COLO668 (cell line): ENCODE data around the gene TMBIM1.
"Not testable (repeated sequence)": the region's sequence is repeated elsewhere in the genome, so short reads cannot be mapped to it uniquely, and the experiment has no call there.

Experiments
- DNase-seq: peaks from one replicate; lab custom pipeline; 2025; ENCODE audit not compliant: unreplicated experiment; lab: John Stamatoyannopoulos, UW

The TMBIM1 gene

DNA sequence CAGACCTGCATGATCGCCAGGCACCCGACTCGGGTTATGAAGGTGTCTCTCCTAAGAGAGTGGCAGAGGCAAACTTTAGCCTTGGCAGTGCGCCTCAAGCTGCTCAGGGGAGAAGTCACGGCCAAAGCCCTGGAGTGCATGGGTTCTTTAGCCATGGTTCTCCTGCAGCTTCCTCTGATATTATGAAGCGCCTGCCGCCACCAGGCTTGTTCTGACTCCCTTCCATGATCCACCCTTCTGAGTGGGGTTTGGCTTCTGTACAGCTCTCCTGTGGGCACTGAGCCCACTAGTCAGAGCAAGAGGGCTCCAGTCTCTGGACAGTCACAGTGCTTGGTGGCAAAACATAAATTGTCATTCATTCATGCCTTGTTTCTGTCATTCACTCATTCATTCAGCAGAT is 25.9 kb upstream of the TMBIM1 start:
- DNase-seq, result no peak

DNA sequence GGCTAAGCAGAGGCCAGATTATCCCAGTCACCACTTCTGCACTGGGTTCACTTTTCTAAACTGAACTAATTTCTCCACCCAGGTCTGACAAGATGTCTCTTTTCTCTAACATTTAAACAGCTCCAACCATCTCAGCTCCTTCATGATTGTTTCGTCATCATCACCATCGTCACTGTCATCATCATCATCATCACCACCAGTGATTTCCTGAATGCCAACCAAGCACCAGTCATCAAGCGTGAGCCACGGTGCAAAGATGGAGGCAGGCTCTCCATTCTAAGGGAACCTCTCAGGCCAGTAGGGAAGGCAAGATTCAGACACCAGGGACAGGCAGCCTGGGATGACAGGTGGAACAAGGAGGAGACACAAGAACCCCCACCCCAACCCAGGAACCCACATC is 25.5 kb upstream of the TMBIM1 start:
- no peak for DNase-seq

GRCh38 chr2:218317303-218317630 is 25.0 kb upstream of the TMBIM1 start:
- DNase-seq, result no peak

GRCh38 chr2:218315397-218315796 is 23.1 kb upstream of the TMBIM1 start:
- no peak for DNase-seq

DNA sequence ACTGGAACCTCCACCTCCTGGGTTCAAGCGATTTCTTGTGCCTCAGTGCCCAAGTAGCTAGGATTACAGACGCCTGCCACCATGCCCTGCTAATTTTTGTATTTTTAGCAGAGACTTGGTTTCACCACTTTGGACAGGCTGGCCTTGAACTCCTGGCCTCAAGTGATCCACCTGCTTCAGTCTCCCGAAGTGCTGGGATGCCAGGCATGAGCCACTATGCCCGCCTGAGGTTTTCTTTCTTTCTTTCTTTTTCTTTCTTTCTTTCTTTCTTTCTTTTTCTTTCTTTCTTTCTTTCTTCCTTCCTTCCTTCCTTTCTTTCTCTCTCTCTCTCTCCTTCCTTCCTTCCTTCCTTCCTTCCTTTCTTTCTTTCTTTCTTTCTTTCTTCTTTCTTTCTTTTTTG is 22.5 kb upstream of the TMBIM1 start:
- DNase-seq, result not testable (repeated sequence)

GRCh38 chr2:218313356-218313755 is 21.1 kb upstream of the TMBIM1 start:
- no peak for DNase-seq

GRCh38 chr2:218312267-218312756 is 20.0 kb upstream of the TMBIM1 start:
- DNase-seq, result no peak

DNA sequence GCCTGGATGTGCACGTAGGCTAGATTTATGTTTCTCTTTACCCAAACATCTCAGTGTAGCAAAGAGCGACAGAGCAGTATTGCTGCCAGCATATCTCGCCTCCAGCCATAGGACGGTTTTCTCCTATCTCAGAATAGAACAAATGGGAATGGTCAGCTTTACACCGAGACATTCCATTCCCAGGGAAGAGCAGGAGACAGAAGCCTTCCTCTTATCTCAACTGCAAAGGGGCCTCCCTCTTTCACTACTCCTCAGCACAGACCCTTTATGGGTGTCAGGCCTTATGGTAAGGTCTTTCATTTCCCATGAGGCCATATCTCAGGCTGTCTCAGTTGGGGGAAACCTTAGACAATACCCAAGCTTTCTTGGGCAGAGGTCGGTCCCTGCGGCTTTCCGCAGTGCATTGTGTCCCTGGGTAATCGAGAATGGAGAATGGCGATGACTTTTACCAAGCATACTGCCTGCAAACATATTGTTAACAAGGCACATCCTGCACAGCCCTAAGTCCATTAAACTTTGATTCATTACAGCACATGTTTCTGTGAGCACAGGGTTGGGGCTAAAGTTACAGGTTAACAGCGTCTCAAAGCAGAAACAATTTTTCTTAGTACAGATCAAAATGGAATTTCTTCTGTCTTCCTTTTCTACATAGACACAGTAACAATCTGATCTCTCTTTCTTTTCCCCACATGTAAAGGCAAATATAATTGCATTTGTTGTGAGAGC is 19.4 kb upstream of the TMBIM1 start:
- DNase-seq, result not testable (repeated sequence)

DNA sequence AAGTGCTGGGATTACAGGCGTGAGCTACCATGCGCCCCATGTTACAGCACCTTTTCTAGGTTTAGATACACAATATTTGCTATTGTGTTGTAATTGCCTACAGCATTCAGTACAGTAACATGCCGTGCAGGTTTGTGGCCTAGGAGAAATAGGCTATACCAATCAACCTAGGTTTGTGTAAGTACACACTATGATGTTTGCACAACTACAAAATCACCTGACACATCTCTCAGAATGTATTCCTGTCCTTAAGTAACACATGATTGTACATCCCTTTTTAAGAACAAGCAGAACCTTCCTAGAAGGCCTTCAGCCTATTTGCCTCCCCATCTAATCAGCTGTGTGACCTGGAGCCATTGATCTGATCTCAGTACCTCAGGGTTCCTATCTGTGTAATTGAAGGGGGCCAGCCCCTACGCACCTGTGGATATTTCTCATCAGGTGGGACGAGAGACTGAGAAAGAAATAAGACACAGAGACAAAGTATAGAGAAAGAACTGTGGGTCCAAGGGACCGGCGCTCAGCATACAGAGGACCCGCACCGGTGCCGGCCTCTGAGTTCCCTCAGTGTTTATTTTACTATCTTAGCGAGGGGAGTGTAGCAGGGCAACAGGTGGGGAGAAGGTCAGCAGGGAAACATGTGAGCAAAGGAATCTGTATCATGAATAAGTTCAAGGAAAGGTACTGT is 18.7 kb upstream of the TMBIM1 start:
- no peak for DNase-seq

DNA sequence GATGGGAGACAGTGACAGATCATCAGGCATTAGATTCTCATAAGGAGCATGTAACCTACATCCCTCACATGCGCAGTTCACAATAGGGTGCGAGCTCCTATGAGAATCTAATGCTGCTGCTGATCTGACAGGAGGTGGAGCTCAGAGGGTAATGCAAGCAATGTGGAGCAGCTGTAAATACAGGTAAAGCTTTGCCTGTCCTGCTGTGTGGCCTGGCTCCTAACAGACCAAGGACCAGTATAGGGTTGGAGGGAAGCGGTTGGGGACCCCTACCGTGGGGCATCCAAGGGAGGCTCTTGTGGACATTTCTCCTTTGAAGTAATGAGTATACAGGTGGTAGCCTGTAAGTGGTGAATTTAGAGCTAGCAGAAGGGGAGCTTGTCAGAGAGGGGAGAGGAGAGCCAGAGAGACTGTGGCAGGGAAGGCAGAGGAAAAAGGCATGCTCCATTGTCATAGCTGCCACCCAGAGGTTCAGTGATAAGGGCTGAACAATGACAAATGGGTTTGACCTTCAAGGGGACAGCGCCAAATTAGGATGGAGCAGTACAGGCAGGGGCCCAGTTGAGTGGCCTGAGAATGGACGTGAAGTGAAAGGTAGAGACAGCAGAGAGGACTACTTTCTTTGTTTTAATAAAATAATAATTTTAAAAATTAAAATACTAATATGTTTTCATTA is 15.2 kb upstream of the TMBIM1 start:
- DNase-seq, result no peak

GRCh38 chr2:218306184-218306920 is 14.0 kb upstream of the TMBIM1 start:
- DNase-seq, result no peak

DNA sequence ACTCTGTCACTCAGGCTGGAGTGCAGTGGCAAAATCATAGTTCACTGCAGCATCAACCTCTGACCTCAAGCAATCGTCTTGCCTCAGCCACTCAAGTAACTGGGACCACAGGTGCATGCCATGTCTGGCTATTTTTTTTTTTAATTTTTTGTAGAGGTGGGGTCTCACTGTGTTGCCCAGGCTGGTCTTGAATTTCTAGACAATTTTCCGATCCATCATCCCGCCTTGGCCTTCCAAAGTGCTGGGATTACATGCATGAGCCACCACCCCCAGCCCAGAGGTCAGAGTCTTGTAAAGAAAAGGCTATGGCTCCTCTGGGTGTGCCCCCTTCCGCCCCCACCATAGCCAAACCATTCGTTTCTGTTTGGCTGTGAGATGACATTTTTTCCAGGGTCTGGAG is 13.1 kb upstream of the TMBIM1 start:
- no peak for DNase-seq

- DNase-seq, result peak; percentile 82
Observed at GRCh38 chr2:218301176-218301819, 9.0 kb upstream of the TMBIM1 start.

GRCh38 chr2:218300141-218300540 is 7.8 kb upstream of the TMBIM1 start:
- no peak for DNase-seq

- no peak for DNase-seq
Observed at GRCh38 chr2:218298314-218298875, 6.1 kb upstream of the TMBIM1 start.

DNA sequence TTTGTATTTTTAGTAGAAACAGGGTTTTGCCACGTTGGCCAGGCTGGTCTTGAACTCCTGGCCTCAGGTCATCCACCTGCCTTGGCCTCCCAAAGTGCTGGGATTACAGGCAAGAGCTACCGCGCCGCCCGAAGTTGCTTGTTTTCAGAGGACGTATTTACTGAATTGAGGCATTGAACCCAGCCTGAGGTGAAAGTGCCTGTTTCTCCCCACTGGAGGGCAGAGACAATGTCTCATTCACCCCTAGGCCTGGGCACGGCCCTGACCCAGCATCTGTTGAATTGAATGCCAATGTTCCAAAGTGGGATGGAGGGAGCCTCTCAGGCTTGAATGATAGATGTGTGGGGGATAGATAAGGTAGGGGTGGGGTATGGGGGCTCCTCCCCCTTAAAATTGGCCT is 4.5 kb upstream of the TMBIM1 start:
- no peak for DNase-seq

DNA sequence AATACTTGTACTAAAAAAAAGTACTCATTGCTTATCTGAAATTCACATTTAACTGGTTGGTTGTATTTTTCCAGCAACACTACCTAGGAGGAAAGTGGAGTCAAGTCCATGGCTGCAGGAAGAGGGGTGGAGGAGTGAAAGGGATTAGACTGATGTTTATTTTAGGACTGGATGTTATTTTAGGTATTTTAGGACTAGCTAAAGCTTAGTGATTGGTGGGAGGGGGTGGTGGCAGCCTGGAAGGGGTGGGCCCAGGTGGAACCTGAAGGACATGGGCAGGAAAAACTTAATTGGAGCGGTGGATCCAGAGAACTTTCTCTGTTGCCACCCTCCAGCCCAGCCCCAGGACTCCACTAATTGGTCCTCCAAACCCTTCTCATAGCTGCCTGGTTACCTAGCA is 3.9 kb upstream of the TMBIM1 start:
- DNase-seq, result no peak

- DNase-seq, result no peak
Observed at GRCh38 chr2:218295029-218295428, 2.7 kb upstream of the TMBIM1 start.

- DNase-seq, result no peak
Observed at GRCh38 chr2:218294430-218295022, 2.2 kb upstream of the TMBIM1 start.

DNA sequence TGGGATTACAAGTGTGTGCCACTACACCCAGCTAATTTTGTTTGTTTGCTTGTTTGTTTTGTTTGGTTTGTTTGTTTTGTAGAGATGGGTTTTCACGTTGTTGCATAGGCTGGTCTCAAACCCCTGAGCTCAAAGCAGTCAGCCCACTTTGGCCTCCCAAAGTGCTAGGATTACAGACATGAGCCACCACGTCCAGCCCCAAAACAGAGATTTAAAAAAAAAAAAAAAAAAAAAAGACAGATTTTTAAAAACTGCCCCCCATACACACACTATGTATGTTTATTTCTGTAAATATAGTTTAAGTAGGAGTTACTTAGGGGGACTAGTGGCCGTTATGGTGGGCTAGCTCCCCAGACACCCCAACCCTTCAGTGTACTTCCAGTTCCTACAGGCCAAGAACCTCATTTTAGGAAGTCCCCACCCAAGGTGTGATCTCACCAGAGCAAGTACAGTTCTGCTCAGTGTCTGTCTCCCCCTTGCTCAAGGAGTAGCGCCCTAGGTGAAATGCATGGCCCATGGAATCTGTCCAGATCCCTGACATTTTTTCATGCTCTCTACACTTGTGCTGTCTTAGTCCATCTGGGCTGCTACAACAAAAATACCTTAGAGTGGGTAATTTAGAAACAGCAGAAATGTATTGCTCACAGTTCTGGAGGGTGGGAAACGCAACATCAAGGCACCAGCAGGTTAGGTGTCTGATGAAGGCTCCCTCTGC is 1.6 kb upstream of the TMBIM1 start:
- no peak for DNase-seq
